Smooth muscle cell of the brain vasculature (primary cell): Measurements from ENCODE around the gene ABCA13.
"Not testable (repeated sequence)": the region's sequence is repeated elsewhere in the genome, so short reads cannot be mapped to it uniquely, and the experiment has no call there.

Experiments used
- DNase-seq: peaks from one replicate; pipeline ENCODE4 v3.0.0-alpha.2; 2012; ENCODE audit warnings: low read depth, low spot score

ABCA13 gene

DNA sequence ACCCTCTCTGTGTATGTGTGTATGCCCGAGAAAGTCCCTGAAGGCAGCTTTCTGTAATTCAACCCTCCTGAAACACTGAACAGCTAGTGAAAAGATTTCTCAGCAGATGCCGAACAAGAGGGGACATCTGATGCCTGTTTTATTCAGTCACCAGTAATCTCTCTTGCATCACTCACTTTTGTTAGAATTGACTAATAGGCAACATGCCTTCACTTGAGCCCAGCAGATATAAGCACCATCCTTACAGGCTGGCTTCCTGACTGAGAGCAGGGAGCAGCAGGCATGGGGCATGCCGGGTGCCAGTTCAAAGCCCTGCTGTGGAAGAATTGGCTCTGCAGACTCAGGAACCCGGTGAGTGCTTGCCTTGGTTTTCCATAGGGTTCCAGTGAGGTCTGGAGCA is at the start of gene ABCA13:
Gene ABCA13, plus strand, starts transcription at position 257 of the 400 bp plus-strand sequence. Its CDS starts 26 bp downstream, at position 283.
- no peak for DNase-seq

DNA sequence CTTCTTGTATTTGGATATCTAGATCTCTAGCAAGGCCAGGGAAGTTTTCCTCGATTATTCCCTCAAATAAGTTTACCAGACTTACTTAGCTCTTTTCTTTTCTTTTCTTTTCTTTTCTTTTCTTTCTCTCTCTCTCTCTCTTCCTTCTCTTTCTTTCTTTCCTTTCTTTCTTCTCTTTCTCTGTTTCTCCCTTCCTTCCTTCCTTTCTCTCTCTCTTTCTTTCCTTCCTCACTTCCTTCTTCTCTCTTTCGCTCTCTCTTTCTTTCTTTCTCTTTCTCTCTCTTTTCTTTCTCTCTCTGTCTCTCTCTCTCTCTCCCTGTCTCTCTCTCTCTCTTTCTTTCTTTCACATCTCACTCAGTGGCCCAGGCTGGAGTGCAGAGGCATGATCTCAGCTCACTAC is 45.2 kb upstream of the ABCA13 start:
- no peak for DNase-seq

- no peak for DNase-seq
These were observed 40.6 kb upstream of the ABCA13 start for GRCh38 chr7:48130658-48131108.

GRCh38 chr7:48132792-48133191 is 38.5 kb upstream of the ABCA13 start:
- DNase-seq: no peak

- DNase-seq: no peak
These were observed 31.8 kb upstream of the ABCA13 start for GRCh38 chr7:48139459-48139858.

DNA sequence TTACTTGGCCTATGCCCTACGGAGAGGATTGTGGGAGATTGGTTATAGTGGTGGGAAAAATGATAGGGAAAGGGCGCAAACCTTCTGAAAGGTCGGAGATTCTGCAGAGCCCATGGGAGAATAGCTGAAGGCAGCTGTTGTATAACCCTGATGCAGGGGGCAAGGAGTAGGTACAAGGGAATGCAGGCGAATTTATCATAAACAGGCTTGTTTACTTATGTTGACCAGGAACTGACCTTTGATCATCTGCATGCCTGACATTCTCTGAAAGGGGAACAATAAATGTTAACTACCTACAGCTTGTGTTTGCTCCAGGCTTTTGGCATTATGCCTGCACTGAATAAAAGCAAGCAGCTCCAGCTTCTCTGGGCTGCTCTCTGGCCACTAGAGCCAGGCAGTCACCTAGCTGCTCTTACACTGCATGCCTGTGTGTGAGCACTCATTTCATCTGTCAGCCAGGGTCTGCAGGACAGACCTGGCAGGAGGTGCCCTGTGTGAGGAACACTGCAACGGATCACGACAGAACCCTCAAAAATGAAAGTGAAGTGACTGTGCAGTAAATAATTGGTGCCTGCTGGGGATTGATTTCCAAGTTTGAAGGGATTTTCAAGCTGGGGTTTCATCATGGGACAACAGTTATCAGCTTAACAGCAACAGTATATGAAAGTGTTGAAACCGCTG is 31.1 kb upstream of the ABCA13 start:
- no peak for DNase-seq

DNA sequence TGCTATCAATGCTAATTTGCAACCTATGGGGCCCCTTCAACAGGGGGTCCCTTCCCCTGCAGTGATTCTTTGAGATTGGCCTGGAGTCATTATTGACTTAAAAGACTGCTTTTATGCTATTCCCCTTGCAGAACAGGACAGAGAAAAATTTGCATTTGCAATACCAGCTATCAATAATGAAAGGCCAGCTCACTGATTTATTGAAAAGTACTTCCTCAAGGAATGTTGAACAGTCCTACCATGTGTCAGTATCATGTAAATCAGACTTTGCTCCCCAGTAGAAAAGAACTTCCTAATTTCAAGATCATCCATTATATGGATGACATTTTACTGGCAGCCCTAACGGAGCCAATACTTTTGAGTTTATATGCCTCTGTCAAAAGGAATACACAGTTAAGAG is 29.7 kb upstream of the ABCA13 start:
- DNase-seq: no peak

GRCh38 chr7:48144291-48144768 is 26.9 kb upstream of the ABCA13 start:
- no peak for DNase-seq

DNA sequence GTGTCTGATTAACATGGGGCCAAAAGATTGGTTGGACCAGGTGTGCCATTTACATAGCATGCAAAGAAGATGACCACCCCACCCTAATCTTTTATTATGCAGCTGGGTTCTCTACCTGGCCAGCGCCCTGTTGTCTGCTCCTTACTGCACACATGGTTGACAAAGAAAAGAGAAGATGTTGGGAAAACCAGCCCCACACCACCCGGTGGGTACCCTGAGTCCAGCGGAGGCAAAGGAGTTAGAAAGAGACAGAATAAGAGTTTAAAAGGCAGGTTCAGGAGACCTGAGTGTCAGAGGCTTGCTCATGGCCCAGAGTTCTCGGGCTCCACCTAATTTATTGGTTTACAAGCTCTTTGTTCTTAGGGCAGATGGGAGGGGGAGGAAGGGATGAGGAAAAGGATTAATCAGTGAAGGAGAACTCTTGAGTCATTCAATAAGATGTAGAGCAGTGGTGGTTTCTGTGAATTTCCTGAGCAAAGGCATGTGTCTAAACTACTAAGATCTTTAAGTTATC is 24.1 kb upstream of the ABCA13 start:
- no peak for DNase-seq

GRCh38 chr7:48147690-48148089 is 23.6 kb upstream of the ABCA13 start:
- not testable (repeated sequence) for DNase-seq

GRCh38 chr7:48148311-48148710 is 22.9 kb upstream of the ABCA13 start:
- no peak for DNase-seq

DNA sequence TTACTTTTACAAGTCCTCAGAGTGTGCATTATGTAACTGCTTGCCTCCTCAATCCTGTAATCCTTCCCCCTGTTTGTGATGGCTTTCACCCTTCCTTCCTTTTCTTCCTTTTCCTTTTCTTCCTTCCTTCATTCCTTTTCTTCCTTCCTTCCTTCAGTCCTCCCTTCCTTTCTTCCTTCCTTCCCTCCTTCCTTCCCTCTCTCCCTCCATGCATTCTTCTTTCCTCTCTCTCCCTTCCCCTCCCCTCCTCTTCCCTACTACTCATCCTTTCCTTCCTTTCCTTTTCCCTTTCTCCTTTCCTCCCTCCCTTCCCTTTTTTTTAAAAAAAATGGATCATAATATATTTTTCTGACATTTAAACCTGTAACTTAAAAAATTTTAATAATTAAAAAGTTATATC is 22.2 kb upstream of the ABCA13 start:
- DNase-seq: no peak

- DNase-seq: no peak
These were observed 21.2 kb upstream of the ABCA13 start for GRCh38 chr7:48150086-48150485.

DNA sequence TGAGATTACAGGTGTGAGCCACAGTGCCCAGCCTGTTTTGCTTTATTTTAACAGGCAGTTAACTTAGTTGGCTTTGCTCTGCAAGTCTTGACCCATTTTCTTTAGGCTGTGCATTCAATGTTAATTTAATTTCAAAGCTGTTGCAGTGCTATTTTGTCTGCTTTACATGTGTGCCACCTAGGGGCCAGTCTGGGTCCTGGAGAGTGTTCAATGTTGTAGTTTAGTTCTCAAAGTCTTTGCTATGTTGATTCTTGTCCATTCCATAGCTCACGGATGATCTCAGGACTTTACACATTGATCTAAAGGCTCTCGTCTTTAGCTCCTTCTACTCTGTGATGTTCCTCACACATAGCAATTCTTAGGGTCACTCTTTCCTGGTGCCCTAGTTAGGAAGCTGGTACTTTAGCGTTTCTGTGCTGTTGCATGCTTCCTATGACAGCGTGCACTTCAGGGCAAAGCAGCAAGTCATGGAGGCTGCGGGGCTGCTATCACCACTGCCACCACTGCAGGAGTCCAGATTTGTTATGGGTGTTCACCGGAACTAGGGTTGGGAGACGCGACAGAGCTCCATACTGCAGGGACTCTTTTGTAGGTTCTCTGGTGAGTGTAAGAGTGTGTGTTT is 16.4 kb upstream of the ABCA13 start:
- no peak for DNase-seq

DNA sequence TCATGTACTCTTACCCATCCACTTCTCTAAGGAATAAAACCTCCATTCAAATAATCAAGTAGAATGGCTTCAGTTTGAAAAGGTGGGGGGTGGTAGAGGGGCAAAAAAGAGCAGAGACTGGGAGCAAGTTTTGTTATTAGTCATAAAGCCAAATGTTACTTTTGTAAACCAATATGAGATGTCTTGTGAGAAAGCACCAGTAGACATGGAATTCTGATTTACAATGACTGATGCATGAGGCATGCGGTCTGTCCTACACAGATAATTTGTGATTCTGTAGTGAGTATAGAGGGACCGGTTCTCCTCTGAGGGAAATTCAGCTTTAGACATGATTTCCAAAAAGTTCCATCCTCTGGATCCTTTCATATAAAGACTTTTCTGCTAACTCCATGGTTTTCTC is 12.9 kb upstream of the ABCA13 start:
- no peak for DNase-seq

GRCh38 chr7:48161407-48162125 is 9.7 kb upstream of the ABCA13 start:
- DNase-seq: no peak

DNA sequence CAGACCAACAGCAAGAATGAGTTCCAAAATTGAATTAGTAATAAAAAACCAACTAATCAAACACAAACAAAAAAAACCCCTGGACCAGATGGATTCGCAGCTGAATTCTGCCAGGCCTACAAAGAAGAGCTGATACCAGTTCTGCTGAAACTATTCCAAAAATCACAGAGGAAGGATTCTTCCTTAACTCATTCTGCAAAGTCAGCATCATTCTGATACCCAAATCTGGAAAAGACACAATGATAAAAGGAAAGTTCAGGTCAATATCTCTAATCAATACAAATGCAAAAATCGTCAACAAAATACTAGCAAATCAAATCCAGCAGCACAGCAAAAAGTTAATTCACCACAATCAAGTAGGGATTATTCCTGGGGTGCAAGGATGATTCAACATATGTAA is 6.1 kb upstream of the ABCA13 start:
- DNase-seq: no peak

DNA sequence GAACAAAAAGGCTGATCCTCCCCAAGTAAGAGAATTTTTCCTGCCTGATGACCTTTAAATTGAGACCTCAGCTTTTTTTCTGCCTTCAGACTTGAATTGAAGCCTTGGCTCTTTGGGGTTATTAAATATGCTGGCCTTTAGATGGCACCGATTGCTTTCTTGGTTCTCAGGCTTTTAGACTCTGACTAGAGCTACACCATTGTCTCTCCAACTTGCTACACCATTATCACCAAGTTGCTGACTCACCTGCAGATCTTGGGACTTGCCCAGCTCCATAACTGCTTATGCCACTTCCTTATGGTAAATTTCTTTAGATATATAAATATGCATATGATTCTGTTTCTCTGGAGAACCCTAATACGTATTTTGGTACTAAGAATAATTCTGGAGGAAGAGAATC is 3.1 kb upstream of the ABCA13 start:
- DNase-seq: no peak

DNA sequence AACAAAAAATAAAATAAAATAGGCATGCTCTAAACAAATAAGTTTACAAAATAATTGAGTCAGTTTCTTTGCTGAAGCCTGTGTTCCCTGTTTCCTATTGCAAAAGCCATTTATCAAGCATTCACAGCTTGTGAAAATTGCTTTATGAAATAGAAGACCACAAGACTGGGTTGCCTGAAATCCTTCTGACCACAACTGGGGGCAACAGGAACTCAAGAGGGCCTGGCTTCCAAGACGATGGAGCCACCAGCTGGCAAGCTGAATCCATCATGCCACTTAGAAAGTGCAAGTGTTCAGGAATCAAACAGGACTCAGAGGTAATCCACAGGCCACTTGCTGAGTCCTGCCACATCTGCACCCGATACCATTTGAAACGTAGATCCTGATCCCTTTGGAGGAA is 752 bp upstream of the ABCA13 start:
- DNase-seq: no peak

GRCh38 chr7:48173313-48173712 is 2.1 kb downstream of the ABCA13 start:
- no peak for DNase-seq

DNA sequence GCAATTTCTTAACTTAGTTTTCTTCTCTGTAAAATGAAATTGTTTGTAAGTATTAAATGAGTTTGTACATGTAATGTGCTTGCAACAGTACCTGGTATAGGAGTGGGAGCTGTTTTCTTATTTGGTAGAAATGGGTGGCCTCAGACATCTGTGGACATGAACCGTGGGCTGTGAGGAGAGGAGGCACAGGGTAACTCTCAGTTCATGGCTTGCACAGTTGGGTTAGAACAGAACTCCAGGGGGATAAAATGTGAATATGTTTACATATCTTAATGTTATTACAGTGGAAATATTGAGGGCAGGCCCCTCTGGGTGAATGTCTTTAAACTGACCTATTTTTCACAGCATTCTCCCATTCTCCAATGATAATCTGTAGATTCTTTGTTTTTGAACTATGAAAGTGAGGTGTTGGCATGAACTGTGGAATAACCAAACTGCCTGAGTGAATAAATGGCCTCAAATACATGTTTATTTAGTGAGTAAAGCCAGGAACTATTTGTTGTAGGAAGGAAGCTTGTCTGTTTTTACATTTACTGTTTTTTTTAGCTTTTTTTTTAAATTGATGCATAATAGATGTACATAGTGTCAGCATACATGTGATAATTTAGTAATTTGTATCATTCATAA is 2.6 kb downstream of the ABCA13 start:
- peak; percentile 77 for DNase-seq

- no peak for DNase-seq
These were observed 3.8 kb downstream of the ABCA13 start for GRCh38 chr7:48175019-48175418.
